Glomerular endothelial cell (primary cell): ENCODE results near the gene SAMD1. TPM values are rescaled to one million over a fixed set of nuclear protein-coding genes. Genes with fewer than 3 reads are reported as not detected.

ENCODE experiments used
- DNase-seq: peaks from one replicate; pipeline ENCODE4 v3.0.0-alpha.2; 2011; ENCODE audit warnings: low read depth, low spot score; ENCODE audit errors: extremely low read depth
- total RNA-seq: library from RNA; depleted of rRNA; stranded (reverse); fragments of >200 nt; gene quantifications from 2 replicates; pipeline ENCODE4 v1.2.3, GENCODE V29; 2015

The SAMD1 gene
- total RNA-seq, 1 donor from 2014 or later: 43.0 TPM

DNA sequence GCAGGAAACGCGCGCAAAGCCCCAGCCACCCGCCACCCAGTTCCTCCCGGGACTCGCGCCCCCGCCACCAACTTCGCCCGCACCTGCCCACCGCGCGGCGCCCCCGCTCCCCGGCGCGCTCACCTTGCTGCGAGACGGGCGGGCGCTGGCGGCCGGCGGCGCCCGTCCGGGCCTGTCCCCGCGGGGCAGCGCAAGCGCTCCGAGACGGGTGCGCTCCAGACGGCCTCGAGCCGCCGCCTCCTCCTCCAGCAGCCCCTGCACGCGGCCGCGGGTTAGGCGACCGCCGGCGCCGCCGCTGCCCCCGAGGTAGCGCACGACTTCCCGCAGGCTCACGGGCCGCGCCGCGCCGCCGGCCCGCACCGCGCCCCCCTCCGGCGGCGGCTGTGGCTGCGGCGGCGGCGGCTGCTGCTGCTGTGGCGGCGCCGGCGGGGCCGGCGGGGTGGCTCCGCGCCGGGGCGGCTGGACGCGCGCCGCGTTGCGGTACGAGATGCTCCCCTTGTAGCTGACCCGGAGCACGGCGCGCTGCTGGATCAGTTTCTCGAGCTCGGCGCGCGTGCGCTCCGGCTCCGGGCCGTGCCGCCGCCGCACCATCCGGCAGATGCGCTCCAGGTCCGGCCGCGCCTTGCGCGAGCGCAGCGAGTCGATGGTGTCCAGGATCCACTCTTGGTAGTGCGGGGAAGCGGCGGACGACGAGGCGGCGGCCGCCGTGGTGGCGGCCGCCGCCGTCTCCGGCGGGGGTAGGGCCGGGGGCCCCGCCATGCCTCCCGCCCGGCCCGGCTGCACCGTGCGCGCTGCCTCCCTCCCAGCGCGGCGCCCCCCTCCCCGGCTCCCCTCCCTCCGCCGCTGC lies 666 bp downstream of the SAMD1 start:
- no peak for DNase-seq

GRCh38 chr19:14089412-14089661 lies 1.2 kb downstream of the SAMD1 start:
- no peak for DNase-seq

GRCh38 chr19:14088634-14089411 lies 1.7 kb downstream of the SAMD1 start:
- no peak for DNase-seq

DNA sequence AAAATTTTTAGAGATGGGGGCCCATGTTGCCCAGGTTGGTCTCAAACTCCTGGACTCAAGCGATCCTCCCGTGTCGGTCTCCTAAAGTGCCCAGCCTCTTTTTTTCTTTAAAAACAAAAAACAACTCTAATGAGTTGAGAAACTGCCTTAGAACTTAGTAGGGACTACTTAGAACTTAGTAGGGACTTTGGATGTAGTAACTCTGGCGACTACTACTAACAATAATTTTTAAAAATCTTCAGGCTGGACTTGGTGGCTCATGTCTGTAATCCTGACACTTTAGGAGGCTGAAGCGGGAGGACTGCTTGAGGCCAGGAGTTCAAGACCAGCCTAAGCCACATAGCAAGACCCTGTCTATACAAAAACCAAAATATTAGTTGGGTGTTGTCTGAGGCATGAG lies 4.5 kb downstream of the SAMD1 start:
- DNase-seq: no peak

GRCh38 chr19:14085309-14085995 lies 5.1 kb downstream of the SAMD1 start, which contains the start of gene C19orf67:
Gene C19orf67, minus strand, starts transcription at chr19:14085783. Its CDS starts 156 bp downstream, at chr19:14085627.
- no peak for DNase-seq

GRCh38 chr19:14082675-14082960 lies 7.9 kb downstream of the SAMD1 start:
- no peak for DNase-seq

GRCh38 chr19:14081797-14082674 lies 8.5 kb downstream of the SAMD1 start:
- DNase-seq: no peak

GRCh38 chr19:14080887-14081796 lies 9.4 kb downstream of the SAMD1 start:
- DNase-seq: peak; percentile 99

DNA sequence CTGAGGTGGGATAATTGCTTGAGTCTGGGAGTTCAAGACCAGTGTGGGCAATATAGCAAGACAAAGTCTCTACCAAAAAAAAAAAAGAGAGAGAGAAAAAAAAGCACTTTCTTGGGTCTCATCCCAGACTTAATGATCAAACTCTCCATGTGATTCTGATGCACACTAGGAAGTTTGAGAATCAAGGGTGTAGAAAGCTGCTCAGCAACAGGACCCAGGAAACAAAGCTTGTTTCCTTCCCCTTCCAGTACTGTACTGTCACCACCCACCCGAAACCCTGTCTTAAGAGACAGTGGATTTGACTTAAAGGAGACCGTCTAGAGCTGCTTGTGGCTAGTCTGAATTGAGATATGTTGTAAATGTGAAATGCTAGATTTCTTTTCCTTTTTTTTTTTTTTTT lies 12.1 kb downstream of the SAMD1 start:
- no peak for DNase-seq

- DNase-seq: no peak
Observed at GRCh38 chr19:14073925-14074838, 16.4 kb downstream of the SAMD1 start.

GRCh38 chr19:14073261-14073924 lies 17.2 kb downstream of the SAMD1 start:
- DNase-seq: no peak

DNA sequence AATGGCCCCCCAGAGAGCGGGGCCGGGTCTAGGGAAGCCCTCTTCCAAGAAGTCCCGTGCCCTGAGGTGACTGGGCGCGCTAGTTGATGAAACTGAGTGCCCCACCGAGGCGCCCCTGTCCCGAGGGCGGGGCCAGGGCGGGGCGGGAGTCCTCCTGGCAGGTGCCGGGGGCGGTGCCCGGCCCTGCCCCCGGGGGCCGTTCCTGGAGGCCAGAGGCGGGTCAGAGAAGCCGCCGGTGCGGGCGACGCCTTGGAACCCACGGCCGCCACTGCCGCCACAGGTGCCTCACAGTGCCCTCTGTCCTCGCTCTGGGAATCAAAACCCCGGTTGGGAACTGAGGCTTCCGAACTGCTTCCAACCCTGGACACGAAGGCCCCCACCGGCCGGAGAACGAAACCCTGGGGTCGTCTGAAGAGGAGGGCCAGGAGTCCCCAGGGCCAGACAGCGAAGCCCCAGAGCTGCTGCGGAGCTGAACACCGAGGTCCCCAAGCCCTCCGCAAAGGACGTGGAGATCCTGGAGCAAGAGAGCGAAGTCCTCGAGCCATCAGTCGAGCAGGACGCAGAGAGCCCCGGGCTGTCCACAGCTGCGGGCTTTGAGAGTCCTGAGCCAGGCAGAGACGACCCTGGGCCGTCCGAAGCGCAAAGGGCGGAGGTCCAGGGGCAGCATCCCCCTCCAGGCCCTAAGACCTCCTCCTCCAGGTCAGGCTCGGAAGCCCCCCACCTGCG lies 17.9 kb downstream of the SAMD1 start, which contains the start of gene MISP3:
Gene MISP3 (plus strand): TSS at position 252 of the 726 bp plus-strand sequence. CDS start 524 bp downstream, outside the sequence.
- no peak for DNase-seq

DNA sequence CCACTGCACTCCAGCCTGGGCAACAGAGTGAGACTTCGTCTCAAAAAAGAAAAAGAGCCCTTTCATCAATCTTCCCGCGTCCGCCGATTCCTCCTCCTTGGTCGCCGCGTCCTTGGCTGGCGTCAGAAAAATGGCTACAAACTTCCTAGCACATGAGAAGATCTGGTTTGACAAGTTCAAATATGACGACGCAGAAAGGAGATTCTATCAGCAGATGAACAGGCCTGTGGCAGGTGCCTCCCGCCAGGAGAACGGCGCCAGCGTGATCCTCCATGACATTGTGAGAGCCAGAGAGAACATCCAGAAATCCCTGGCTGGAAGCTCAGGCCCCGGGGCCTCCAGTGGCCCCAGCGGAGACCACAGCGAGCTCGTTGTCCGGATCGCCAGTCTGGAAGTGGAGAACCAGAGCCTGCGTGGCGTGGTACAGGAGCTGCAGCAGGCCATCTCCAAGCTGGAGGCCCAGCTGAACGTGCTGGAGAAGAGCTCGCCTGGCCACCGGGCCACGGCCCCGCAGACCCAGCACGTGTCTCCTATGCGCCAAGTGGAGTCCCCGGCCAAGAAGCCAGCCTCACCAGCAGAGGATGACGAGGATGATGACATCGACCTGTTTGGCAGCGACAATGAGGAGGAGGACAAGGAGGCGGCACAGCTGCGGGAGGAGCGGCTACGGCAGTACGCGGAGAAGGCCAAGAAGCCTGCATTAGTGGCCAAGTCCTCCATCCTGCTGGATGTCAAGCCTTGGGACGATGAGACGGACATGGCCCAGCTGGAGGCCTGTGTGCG lies 20.1 kb downstream of the SAMD1 start:
- DNase-seq: no peak

GRCh38 chr19:14066134-14066533 lies 24.4 kb downstream of the SAMD1 start:
- no peak for DNase-seq

DNA sequence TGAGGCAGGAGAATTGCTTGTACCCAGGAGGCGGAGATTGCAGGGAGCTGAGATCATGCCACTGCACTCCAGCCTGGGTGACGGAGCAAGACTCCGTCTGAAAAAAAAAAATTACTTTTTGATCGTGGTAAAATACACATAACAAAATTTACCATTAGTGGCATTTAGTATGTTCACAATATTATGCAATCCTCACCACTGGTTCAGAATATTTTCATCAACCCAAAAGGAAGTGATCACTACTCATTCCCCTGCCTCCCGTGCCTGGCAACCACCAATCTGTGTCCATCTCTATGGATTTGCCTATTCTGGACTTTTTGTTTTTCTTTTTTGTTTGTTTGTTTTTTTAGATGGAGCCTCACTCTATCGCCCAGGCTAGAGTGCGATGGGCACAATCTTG lies 27.4 kb downstream of the SAMD1 start:
- DNase-seq: no peak

DNA sequence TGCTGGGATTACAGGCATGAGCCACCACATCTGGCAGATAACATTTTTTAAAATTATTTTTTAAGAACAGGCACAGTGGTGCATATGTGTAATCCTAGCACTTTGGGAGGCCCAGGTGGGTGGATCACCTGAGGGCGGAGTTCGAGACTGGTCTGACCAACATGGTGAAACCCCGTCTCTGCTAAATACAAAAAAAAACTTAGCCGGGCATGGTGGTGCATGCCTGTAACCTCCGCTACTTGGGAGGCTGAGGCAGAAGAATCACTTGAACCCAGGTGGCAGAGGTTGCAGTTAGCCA lies 28.0 kb downstream of the SAMD1 start:
- no peak for DNase-seq
